HG03457 (cell line): ENCODE results near the gene ANO2.

Experiments
- ATAC-seq: cut with Tn5 transposase; IDR thresholded peaks from one replicate; pipeline ENCODE4 v1.9.1; 2021; ENCODE audit warnings: moderate number of reproducible peaks; ENCODE audit not compliant: unreplicated experiment

ANO2 gene

GRCh38 chr12:5588176-5588575 is 356.9 kb downstream of the ANO2 start:
- ATAC-seq, result no peak

- ATAC-seq, result no peak
These were observed 357.3 kb downstream of the ANO2 start for GRCh38 chr12:5587711-5588121.

- no peak for ATAC-seq
These were observed 358.9 kb downstream of the ANO2 start for GRCh38 chr12:5586201-5586600.

- no peak for ATAC-seq
These were observed 359.9 kb downstream of the ANO2 start for GRCh38 chr12:5585178-5585577.

GRCh38 chr12:5584412-5585175 is 360.5 kb downstream of the ANO2 start:
- ATAC-seq, result no peak

- ATAC-seq, result no peak
These were observed 362.5 kb downstream of the ANO2 start for GRCh38 chr12:5582541-5582940.

GRCh38 chr12:5582018-5582417 is 363.0 kb downstream of the ANO2 start:
- no peak for ATAC-seq

GRCh38 chr12:5581616-5582015 is 363.4 kb downstream of the ANO2 start:
- no peak for ATAC-seq

- no peak for ATAC-seq
These were observed 364.0 kb downstream of the ANO2 start for GRCh38 chr12:5581019-5581418.

- no peak for ATAC-seq
These were observed 366.3 kb downstream of the ANO2 start for GRCh38 chr12:5578775-5579174.

- ATAC-seq, result no peak
These were observed 367.3 kb downstream of the ANO2 start for GRCh38 chr12:5577741-5578140.

GRCh38 chr12:5577211-5577612 is 367.8 kb downstream of the ANO2 start:
- ATAC-seq, result no peak

GRCh38 chr12:5575987-5576386 is 369.1 kb downstream of the ANO2 start:
- no peak for ATAC-seq

- ATAC-seq, result no peak
These were observed 369.8 kb downstream of the ANO2 start for GRCh38 chr12:5575232-5575631.

GRCh38 chr12:5573390-5573789 is 371.7 kb downstream of the ANO2 start:
- ATAC-seq, result no peak

GRCh38 chr12:5571115-5571514 is 373.9 kb downstream of the ANO2 start:
- ATAC-seq, result no peak

GRCh38 chr12:5570416-5570815 is 374.6 kb downstream of the ANO2 start:
- ATAC-seq, result no peak

- no peak for ATAC-seq
These were observed 376.6 kb downstream of the ANO2 start for GRCh38 chr12:5568325-5568981.

GRCh38 chr12:5567016-5567725 is 377.9 kb downstream of the ANO2 start:
- ATAC-seq, result no peak

- ATAC-seq, result no peak
These were observed 379.0 kb downstream of the ANO2 start for GRCh38 chr12:5565933-5566599.

- no peak for ATAC-seq
These were observed 382.5 kb downstream of the ANO2 start for GRCh38 chr12:5562581-5562980.
